GM12878 (cell line): Measurements from ENCODE around the gene SCLT1.

Source experiments
- BCLAF1 ChIP-seq: fragments of 450-650 bp; IDR thresholded peaks from 2 replicates; pipeline ENCODE4 v1.6.1; 2017; ENCODE audit warnings: antibody characterized with exemption, mild to moderate bottlenecking, moderate library complexity
- BHLHE40 ChIP-seq, 2 experiments: fragments of 450-650 bp in 1 of 2; IDR thresholded peaks; 2 replicates each; pipeline ENCODE4 v1.6.1; 2011 to 2017; ENCODE audit warnings: low read depth in 2 of 2, borderline replicate concordance in 1 of 2, improper control_type of control experiment in 1 of 2, low read length in 1 of 2, mild to moderate bottlenecking in 1 of 2
- CREB1 ChIP-seq: IDR thresholded peaks from 2 replicates; pipeline ENCODE4 v1.6.1; 2012; ENCODE audit warnings: low read depth, mild to moderate bottlenecking, inconsistent platforms
- CTCF ChIP-seq, 3 experiments: IDR thresholded peaks in 2 of 3; conservative IDR thresholded peaks in 1 of 3; 2 replicates each; pipeline ENCODE4 v1.5.1; 2011; ENCODE audit warnings: low read depth in 3 of 3, low read length in 3 of 3, mild to moderate bottlenecking in 3 of 3, control low read depth in 2 of 3, moderate library complexity in 2 of 3, inconsistent platforms in 1 of 3, mixed read lengths in 1 of 3; ENCODE audit not compliant: control insufficient read depth in 2 of 3, insufficient read depth in 1 of 3; ENCODE audit errors: extremely low read depth in 1 of 3
- ETV6 ChIP-seq, 2 experiments: fragments of 450-650 bp in 1 of 2; IDR thresholded peaks in 1 of 2; conservative IDR thresholded peaks in 1 of 2; 2 replicates each; pipeline ENCODE4 v1.6.1; 2014; ENCODE audit warnings: antibody characterized with exemption in 1 of 2, borderline replicate concordance in 1 of 2, low read depth in 1 of 2, mild to moderate bottlenecking in 1 of 2, moderate library complexity in 1 of 2
- FOS ChIP-seq: IDR thresholded peaks from 3 replicates; pipeline ENCODE4 v1.6.1; 2011; ENCODE audit warnings: borderline replicate concordance; ENCODE audit not compliant: insufficient read length; ENCODE audit errors: extremely low read depth
- MAX ChIP-seq: IDR thresholded peaks from 2 replicates; pipeline ENCODE4 v1.6.1; 2012; ENCODE audit warnings: low read depth, low read length, improper control_type of control experiment
- MXI1 ChIP-seq: fragments of 150-350 bp; IDR thresholded peaks from 2 replicates; pipeline ENCODE4 v1.6.1; 2011; ENCODE audit warnings: low read depth, mild to moderate bottlenecking, inconsistent platforms, low read length, improper control_type of control experiment
- RAD21 ChIP-seq: IDR thresholded peaks from 2 replicates; pipeline ENCODE4 v1.6.1; 2011; ENCODE audit warnings: mild to moderate bottlenecking, low read depth, low read length, moderate library complexity; ENCODE audit not compliant: insufficient read depth
- RBBP5 ChIP-seq: fragments of 200-600 bp; sonication (generic); conservative IDR thresholded peaks from 2 replicates; pipeline ENCODE4 v1.6.1; 2016
- TCF7 ChIP-seq: IDR thresholded peaks from 2 replicates; pipeline ENCODE4 v1.6.1; 2014; ENCODE audit warnings: antibody characterized with exemption, borderline replicate concordance
- ZNF622 ChIP-seq: fragments of 450-650 bp; IDR thresholded peaks from 2 replicates; pipeline ENCODE4 v1.6.1; 2017; ENCODE audit warnings: mild to moderate bottlenecking, inconsistent platforms

GRCh38 chr4:129014566-129015509 is 78.5 kb downstream of the SCLT1 start:
- TF ChIP-seq RBBP5 = no peak
- no peak for TF ChIP-seq CREB1
- no peak for TF ChIP-seq MXI1
- no peak for TF ChIP-seq TCF7
- TF ChIP-seq BCLAF1 = no peak
- TF ChIP-seq ZNF622 = no peak
- TF ChIP-seq ETV6 (conservative IDR thresholded peaks at IDR 0.05 in 1 of 2, IDR thresholded peaks at IDR 0.05 in 1 of 2; ENCODE audit: borderline replicate concordance in 1 of 2, low read depth in 1 of 2) = no peak
- TF ChIP-seq CTCF (IDR thresholded peaks at IDR 0.05 in 2 of 3, conservative IDR thresholded peaks at IDR 0.05 in 1 of 3; ENCODE audit: control insufficient read depth in 2 of 3, extremely low read depth in 1 of 3, insufficient read depth in 1 of 3, low read depth in 3 of 3, low read length in 3 of 3) = no peak
- TF ChIP-seq MAX = no peak
- no peak for TF ChIP-seq FOS
- no peak for TF ChIP-seq BHLHE40 (IDR thresholded peaks at IDR 0.05; ENCODE audit: borderline replicate concordance in 1 of 2, low read depth in 2 of 2, low read length in 1 of 2)
- no peak for TF ChIP-seq RAD21
